Activated T-helper 1 cell treated with anti-CD3 and anti-CD28 coated beads, Interleukin-2, amount 50 U/mL, for 16 hours (primary cell): Measurements from ENCODE around the gene SMG9.
A peak's percentile ranks its signal among the peaks of the same experiment; 100 is the strongest.

ENCODE experiments used
- DNase-seq, 2 donors: peaks; one replicate each; pipeline ENCODE4 v3.0.0-alpha.2; 2020; ENCODE audit warnings: low read depth in 1 of 2, low spot score in 1 of 2

The SMG9 gene

GRCh38 chr19:43754503-43755255 is at the start of gene SMG9:
TSS of gene SMG9 (minus strand) at chr19:43754962. CDS start at chr19:43750741, 4,221 bp downstream.
- peak; percentile 95 to 99 for DNase-seq

GRCh38 chr19:43804432-43804831 is 49.7 kb upstream of the SMG9 start:
- no peak for DNase-seq

- no peak for DNase-seq
These were observed 47.6 kb upstream of the SMG9 start, which contains the start of gene LYPD5 for GRCh38 chr19:43802216-43802951. TSS of gene LYPD5 (minus strand) at chr19:43802447. CDS start at chr19:43802380, 67 bp downstream.

- no peak for DNase-seq
These were observed 44.9 kb upstream of the SMG9 start for GRCh38 chr19:43799502-43800142.

GRCh38 chr19:43798546-43799409 is 44.0 kb upstream of the SMG9 start:
- peak; percentile 21 to 45 for DNase-seq

- DNase-seq = no peak
These were observed 43.3 kb upstream of the SMG9 start for GRCh38 chr19:43798026-43798545.

GRCh38 chr19:43797556-43797955 is 42.8 kb upstream of the SMG9 start:
- DNase-seq = no peak

GRCh38 chr19:43797118-43797517 is 42.4 kb upstream of the SMG9 start:
- DNase-seq = no peak

GRCh38 chr19:43790587-43790986 is 35.8 kb upstream of the SMG9 start:
- DNase-seq = no peak

GRCh38 chr19:43789029-43789428 is 34.3 kb upstream of the SMG9 start:
- no peak for DNase-seq

GRCh38 chr19:43786665-43787064 is 31.9 kb upstream of the SMG9 start:
- no peak for DNase-seq

- no peak for DNase-seq
These were observed 30.4 kb upstream of the SMG9 start for GRCh38 chr19:43784981-43785808.

GRCh38 chr19:43784241-43784980 is 29.6 kb upstream of the SMG9 start:
- DNase-seq = peak in 1 of 2 donors; percentile 35

- no peak for DNase-seq
These were observed 28.9 kb upstream of the SMG9 start for GRCh38 chr19:43783636-43784035.

- no peak for DNase-seq
These were observed 28.0 kb upstream of the SMG9 start for GRCh38 chr19:43782689-43783231.

- DNase-seq = no peak
These were observed 27.5 kb upstream of the SMG9 start for GRCh38 chr19:43782311-43782660.

GRCh38 chr19:43781630-43782310 is 27.0 kb upstream of the SMG9 start:
- DNase-seq = no peak
